HG03095 (cell line): ENCODE data around the gene HES6.

ENCODE experiments used
- ATAC-seq: cut with Tn5 transposase; IDR thresholded peaks from one replicate; pipeline ENCODE4 v1.9.1; 2021; ENCODE audit warnings: moderate library complexity; ENCODE audit not compliant: unreplicated experiment

Gene HES6

DNA sequence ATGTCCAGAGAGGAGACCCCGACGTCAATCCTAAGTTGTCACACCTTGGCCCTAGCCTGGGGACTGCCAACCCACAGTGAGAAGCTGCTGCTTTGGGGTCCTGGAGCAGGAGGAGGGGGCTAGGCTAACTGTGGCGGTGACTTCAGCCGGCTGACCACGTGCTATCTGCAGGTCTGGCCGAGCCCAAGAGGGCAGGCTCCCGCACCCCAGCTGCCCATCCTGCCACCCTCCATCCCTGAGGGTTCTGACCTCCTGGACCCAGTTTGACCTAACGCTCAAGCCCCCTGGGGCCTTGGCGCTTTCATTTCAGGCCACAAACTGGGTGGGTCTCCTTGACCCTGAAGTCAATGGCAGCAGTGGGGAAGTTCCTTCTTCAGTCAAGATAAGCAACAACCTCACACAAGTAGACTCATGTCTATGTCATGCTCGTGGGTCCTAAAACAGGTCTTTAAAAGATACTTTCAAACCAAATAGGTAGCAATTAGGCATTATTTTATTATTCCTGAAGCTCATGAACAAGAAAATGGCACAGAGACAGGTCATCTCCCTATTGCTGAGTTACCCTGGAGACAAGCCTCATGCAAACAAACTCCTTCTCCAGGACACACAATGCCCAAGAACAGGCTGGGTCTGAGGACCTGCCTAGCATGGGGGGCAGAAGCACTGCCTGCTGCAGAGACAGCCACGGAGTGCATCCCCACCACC, 2.3 kb downstream of the HES6 start:
- ATAC-seq, result no peak

DNA sequence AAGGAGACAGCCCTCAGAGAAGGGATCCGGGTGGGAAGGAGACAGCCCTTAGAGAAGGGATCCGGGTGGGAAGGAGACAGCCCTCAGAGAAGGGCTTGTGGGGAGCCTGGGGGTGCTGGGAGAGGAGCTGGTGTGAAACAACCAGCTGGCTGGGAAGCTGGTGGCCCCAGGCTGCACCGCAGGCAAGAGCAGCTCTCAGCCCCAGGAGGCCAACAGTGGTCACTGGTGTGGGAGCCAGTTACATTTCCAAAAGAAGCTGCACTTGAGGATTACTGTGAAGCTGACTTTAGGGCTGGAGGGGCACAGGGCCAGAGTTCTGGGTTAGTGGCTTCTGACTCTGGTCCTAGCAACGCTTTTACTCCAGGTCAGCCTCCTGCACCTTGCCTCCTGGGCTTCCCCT, 3.3 kb downstream of the HES6 start:
- no peak for ATAC-seq

DNA sequence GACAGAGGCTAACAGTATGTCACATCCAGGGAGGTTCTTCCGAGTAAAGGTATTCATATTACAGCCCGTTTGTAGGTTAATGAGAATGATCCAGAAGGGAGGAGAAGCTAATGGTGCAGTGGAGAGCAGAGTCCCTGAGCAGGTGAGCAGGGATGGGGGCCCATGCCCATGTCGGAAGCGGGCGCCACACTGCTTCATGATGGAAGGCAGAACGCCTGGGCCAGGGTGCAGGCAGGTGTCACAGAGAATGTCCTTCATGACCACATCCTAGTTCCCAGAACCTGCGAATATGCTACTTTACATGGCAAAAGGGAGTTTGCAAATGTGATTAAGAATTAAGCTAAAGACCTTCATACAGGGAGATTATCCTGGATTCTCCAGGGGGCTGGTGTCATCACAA, 4.0 kb downstream of the HES6 start:
- no peak for ATAC-seq

DNA sequence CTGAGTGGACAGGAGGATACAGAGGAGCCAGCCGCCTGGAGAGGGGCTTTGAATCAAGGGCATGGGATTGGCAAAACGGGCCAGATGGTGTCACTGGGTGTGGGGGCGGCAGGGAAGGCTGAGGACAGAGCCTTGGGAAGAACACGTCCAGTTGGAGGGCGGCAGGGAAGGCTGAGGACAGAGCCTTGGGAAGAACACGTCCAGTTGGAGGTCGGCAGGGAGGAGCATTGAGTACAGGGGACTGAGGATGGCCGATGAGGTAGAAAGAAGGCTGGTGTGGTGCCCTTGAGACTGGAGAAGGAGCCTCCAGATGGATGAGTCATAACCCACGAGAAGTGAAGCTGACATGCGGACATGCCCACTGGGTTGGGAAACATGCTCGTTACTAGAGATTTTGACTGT, 4.5 kb downstream of the HES6 start:
- no peak for ATAC-seq

DNA sequence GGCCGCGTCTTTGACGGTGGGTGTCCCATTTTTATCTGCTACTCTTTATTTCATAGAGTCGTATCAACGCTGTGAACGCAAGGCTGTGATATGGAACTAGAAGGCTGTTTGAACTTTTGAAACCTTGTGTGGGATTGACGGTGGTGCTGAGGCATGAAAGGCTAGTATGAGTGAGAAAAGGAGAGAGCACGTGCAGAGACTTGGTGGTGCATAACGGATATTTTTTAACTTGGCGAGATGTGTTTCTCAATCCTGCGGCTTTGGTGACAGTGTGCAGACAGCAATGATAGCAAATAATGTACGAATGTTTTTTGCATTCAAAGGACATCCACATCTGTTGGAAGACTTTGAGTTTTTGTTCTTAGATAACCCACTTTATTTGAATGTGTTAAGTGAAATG, 6.2 kb downstream of the HES6 start:
- ATAC-seq, result no peak

DNA sequence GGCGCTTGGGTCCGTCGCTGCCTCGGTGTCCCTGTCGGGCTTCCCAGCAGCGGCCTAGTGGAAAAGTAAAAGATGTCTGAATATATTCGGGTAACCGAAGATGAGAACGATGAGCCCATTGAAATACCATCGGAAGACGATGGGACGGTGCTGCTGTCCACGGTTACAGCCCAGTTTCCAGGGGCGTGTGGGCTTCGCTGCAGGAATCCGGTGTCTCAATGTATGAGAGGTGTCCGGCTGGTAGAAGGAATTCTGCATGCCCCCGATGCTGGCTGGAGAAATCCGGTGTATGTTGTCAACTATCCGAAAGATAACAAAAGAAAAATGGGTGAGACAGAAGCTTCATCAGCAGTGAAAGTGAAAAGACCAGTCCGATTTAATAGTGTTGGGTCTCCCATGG, 8.0 kb downstream of the HES6 start:
- no peak for ATAC-seq

DNA sequence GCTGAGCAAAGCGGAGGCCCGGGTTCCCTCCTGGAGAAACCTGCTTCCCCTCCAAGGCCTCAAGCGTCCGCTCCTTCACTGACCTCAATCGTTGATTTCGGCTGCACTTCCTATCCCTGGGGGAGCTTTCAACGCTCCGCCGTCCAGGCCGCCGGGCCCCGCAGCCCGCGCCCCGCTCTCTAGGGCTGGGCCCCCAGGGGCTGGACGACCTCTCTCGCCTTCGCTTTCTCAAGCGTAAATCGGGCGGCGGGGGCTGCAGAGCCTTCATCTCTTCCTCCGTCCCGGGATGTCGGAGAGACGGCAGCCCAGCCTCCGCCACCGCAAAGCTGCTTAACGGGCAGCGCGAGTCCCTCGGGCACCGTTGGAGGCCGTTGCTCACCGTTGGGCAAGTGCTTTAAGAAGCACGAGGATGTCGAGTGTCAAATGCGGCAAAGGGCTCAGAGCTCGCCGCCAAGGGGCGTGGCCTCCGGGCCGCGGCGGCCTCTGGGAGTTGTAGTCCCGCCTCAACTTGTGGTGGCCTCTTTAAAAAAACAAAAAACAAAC, 8.5 kb downstream of the HES6 start:
- peak; percentile 69 for ATAC-seq

DNA sequence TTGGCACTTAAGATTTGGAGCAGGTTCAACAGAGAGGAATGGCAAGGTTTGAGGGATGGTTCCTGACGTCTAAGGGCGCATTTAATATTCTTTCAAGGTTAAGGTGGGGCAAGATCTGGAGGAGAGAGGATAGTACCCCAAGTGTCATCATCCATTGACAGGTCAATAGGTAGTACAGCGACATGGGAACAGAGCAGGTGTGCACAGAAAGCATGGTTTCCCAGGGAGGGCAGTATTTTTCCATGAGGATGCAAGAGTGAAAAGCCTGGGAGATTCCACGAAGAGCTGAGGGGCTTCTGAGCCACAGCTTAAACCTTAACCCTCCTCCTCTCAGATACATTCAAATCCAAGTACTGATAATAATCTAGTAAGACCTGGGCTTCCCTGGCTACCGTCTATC, 9.1 kb downstream of the HES6 start:
- no peak for ATAC-seq

DNA sequence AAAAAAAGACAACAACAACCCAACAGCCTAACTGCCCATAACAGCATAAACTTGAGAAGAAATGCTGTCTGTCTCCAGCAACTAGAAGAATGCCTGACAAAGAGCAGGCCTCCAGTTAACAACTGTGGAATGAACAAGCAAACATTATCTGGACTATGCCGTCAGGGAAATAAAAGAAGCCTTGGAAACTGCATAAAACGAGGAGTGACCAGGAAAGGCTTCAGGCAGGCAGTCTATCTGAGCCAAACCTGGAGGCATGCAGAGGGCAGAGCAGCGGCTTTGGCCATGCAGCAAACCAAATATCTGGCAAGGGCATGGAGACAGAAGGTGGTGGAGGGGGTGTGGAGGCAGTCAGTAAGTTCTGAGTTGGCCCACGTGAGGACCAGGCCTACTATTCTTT, 11.1 kb downstream of the HES6 start:
- ATAC-seq, result no peak

DNA sequence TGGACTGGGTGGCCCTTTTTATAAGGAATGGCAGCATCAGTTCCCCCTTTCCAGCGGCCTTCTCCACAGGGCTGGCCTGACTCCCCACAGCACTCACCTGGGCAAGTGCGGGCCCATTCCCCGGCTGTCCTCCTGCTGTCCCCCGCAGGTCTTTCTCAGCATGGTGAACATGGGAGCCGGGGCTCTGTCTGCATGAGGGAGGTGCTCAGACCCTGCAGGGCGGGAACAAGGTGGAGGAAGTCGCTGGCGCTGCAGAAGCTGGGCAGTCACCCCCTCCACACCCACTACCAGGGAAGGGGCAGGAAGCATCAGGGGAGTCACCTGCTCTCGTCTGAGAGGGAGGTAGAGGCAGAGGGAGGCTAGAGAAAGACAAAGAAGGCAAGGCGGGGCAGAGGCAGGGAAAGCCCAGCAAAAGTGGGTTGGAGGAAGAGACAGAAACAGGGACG, 12.2 kb downstream of the HES6 start:
- ATAC-seq, result no peak

DNA sequence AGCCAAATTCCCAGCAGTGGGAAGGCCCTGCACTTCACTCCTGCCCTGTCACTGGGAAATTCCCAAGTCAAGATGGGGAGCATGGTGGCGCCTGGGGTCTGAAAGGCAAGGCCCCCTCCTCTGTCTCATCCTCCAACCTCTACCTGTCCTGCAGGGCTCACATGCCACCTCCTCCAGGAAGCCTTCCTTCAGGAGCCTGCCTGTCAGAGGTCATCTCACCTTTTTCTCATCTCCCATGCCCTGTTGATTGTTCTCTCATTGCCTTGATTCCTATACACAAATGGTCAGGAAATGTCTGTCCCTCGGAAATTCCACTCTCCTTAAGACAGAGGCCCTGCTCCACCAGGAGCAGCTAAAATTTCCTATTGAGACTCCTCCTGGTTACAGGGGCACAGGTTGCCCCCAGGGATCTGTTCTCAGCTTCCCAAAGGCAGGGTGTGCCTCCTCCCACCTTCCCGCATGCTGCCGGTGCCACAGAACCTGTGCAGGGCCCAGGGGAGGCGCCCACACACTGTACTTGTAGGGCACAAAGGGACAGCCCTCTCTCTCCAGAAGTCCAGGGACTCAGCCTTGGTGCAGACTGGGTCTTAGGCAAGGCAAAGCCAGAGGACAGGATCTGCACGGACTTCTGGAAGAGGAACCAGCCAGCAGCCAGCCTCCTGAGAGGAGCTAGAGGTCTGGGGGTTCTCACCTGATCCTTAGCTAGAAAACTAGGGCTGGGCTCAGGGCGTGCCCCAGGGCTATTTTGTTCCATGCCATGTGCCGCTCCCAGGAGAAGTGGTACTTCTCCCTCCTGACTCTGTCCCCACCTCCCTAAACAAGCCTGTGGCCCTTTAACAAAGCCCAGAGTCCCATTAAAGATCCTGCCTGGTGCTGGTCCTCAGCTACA, 12.9 kb downstream of the HES6 start:
- no peak for ATAC-seq

DNA sequence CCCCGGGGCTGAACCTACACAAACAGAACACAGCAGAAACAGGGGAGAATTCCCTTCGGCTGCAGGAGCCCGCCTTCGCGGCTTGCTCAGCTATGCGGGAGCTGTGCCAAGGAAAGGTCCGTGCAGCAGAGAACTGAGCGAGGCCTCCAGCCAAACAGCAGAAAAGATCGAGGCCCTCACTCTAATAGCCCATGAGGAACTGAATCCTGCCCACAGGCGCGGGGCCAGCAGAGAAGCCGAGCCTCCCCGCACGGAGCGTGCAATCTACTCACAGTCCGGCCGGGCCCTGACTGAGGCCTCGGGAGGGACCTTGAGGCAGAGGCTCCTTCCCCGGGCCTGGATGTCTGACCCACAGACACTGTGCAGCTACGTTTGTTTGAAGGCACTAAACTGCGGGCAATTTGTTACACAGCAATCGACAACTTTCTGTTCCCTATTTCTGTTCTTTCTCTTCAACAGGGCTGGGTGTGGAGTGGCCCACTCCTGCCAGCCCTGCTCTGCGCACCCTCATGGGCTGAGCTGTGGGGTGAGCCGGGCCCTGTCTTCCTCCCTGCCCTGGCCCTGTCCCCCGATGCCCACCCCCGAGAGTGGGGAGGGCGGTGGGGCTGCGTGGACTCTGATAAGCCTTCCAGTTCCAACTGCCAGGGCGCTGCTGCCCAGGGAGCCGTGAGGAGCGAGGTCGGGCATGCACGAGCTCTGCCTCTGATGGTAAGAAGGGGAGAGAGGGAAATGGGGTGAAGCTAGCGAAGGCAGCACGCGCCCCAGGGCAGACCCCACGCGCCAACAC, 13.7 kb downstream of the HES6 start:
- no peak for ATAC-seq

DNA sequence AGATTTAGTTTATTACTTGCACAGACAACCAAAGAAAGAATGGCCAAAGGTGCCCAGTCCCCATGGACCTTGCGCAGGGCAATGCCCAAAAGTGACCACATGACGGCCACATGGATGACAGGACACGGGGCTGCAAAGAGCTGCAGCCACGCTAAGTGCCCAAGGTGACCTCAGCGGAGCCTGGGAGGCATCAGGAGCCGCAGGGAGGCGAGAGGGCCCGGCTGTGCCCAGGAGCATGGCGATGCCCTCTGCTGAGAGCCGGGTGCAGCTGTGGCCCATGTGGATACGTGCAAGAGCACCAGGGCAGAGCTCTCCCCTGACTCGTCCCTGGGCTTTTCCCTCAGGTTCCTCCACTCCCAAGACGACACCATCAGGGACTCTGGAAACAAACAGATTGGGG, 14.7 kb downstream of the HES6 start:
- no peak for ATAC-seq

DNA sequence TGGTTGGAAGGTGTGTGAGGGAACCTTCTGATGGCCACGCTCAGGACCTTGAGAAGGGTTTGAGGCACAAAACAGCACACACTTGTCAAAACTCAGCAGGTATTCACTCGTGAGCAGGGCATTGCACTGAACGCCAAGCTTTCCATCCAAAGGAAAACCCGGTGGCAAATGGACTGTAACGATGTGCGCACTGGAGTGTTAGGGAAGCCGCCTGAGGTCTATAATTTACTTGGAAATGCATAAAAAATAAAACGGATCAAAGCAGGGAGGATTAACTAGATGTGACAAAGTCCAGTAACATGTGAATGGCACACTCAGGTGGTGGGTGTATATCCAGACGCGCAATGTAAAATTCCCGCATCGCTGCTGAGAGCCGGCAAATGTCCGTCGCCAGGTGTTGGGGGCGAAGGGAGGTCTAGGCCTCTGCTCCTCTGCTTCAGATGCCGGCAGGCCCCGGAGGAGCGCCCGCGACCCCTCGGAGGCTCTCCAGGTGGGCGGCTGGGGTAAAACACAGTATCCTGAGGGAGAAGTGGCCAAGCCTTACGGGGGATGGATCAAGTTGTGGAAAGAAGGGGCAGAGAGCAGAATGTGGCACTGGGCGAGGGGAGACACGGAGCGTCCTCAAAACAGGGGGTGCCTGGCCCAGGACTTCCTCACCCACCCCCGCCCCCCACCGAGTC, 15.3 kb downstream of the HES6 start:
- no peak for ATAC-seq

DNA sequence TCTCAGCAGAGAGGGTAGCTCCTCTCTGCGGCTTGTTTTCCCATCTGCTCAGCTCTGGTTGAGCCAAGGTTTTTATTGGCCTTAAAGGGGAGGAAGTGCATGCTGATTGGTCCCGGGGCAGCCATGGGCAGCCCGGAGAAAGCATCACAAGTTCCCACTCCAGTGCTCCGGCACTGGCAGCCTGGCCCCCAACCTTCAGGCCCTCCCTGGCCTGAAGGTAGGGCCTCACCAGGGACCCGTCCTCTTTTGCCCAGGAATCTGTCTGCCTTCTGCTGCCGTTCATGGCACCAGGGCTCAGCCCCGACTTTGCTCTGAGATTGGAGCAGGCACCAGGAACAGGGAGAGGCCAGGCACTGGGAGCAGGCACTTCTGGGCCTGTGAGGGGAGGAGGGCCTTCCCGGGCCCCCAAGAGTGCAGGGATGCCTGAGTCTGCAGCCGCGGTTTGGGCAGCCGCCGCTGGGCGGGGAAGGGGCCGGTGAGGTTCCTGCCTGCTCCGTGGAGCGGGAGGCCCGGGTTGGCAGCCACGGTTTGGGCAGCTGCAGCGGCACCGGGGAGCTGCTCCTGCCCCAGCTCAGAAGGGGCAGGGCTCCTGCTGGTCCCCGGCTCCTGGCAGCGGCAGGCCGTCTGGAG, 18.8 kb downstream of the HES6 start:
- ATAC-seq, result no peak

DNA sequence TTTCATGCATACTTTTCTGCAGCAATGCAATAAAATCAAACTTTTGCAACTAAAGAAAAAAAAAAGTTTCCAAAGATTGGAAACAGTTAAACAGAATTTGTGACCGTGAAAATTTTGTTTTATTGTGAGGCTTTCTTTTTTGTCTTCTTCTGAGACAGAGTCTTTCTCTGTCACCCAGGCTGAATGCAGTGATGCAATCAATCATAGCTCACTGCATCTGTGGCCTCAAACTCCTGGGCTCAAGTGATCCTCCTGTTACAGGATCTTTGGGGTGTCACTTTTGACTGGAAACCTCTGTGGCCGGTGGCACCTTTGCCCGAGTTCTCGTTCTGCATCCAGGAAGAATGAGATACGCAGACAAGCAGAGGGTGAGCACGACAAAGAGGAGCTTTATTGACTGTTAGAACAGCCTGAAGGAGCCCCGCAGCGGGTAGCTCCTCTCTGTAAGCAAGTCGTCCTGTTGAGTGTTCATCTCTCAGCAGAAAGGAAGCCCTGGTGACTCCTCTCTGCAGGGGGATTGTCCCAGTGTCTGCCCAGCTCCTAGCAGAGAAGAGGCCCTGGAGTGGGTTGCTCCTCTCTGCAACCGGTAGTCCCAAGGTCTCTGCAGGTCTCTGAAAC, 19.5 kb downstream of the HES6 start:
- ATAC-seq, result no peak

DNA sequence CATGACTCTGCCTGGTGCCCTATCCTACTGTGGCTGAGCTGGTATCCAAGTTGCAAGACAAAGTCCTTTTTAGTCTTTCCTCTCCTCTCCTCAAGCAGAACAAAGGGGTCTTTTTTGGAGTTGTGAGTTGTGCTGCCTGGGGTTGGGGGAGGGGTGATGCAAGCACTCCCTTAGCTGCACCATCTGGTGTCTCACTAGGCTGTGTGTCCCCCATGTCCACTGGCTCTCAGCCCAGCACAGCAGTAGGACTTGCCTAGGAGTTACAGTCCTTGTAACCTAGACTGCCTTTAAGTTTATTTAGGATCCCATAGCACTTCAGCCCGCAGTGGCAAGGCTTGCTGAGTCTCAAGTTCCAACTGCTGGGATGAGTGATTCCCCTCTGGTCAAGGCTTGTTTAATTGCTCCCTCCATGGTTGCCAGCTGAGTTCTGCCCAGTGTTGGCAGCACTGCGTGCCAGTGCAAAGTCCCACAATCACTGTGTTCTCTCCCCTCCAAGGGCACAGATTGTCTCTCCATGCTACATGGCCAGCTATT, 23.1 kb downstream of the HES6 start:
- no peak for ATAC-seq

DNA sequence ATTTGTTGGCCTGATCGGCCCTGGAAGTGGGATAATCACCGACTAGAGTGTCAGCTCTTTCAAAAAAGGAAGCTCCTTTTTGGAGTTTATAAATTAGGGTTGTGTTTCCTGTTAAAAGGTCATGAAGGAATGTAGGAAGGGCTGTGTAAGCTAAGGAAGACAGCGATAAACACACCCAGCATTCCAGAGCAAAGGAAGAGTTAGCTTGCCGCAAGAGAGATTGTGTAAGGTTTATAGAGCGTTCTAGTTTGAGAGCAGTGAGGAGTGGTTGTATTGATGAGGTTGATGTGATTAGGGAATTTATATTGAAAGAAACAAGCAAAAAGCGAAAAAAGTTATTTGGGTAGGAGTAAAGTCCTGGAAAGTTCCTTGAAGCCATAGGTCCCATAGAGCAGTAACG, 32.8 kb downstream of the HES6 start:
- no peak for ATAC-seq

DNA sequence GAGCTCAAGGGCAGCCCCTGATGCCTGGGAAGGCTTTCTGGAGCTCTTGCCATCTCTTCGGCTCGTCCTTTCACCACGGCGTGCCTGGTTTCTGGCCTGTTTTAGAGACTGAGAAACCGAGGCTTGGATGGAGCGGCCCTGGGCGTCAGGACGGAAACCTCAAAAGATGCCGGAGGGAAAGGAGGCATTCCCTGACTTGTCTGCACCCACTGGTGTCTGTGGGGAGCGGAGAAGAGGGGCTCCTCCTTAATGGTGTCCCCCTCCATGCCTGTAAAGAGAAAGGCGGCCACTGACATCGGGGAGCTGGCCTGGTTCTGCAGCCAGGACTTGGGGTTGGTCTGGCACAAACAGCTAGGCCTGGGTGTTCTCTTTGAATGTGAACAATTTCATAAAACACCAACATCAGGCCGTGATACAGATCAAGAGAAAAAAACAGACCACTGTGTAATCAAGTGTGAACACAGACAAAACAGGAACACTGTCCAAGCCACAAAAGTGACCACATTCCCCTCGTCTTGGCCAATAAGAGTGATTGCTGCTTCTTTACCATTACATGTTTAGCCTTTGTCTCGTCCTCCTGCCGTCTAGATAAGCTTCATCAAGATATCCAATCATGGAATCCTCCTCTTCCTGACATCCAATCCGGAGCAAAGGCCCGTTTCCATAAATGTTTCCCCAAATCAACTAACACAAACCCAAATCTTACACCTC, 35.7 kb downstream of the HES6 start:
- ATAC-seq, result no peak
